CD4-positive, alpha-beta T cell treated with Interferon alpha-2 for 1 hour (primary cell): Measurements from ENCODE around the gene CDC42BPB.
A peak's percentile ranks its signal among the peaks of the same experiment; 100 is the strongest.

Experiments
- DNase-seq, 2 donors: peaks; one replicate each; pipeline ENCODE4 v3.0.0-alpha.2; 2020 to 2022

Gene CDC42BPB

GRCh38 chr14:102965282-102965681 is 92.1 kb downstream of the CDC42BPB start:
- DNase-seq, result no peak

GRCh38 chr14:102964152-102964730 is 93.1 kb downstream of the CDC42BPB start:
- no peak for DNase-seq

GRCh38 chr14:102962111-102962627 is 95.2 kb downstream of the CDC42BPB start:
- DNase-seq, result no peak

- no peak for DNase-seq
Observed at GRCh38 chr14:102958461-102958860, 98.9 kb downstream of the CDC42BPB start.

- DNase-seq, result no peak
Observed at GRCh38 chr14:102957222-102957621, 100.1 kb downstream of the CDC42BPB start.

GRCh38 chr14:102955636-102956408 is 101.5 kb downstream of the CDC42BPB start:
- no peak for DNase-seq

- DNase-seq, result no peak
Observed at GRCh38 chr14:102954081-102954789, 103.1 kb downstream of the CDC42BPB start.

GRCh38 chr14:102953100-102953499 is 104.2 kb downstream of the CDC42BPB start:
- DNase-seq, result no peak

GRCh38 chr14:102952276-102952675 is 105.1 kb downstream of the CDC42BPB start:
- DNase-seq, result no peak

GRCh38 chr14:102951799-102952198 is 105.5 kb downstream of the CDC42BPB start:
- no peak for DNase-seq

GRCh38 chr14:102951034-102951433 is 106.3 kb downstream of the CDC42BPB start:
- no peak for DNase-seq

- DNase-seq, result no peak
Observed at GRCh38 chr14:102949801-102950451, 107.4 kb downstream of the CDC42BPB start.

GRCh38 chr14:102949062-102949800 is 108.1 kb downstream of the CDC42BPB start:
- peak; percentile 23 to 51 for DNase-seq

- DNase-seq, result no peak
Observed at GRCh38 chr14:102948698-102949061, 108.7 kb downstream of the CDC42BPB start.

GRCh38 chr14:102947321-102948103 is 109.8 kb downstream of the CDC42BPB start:
- no peak for DNase-seq

GRCh38 chr14:102945346-102946130 is 111.8 kb downstream of the CDC42BPB start:
- no peak for DNase-seq

- no peak for DNase-seq
Observed at GRCh38 chr14:102944448-102945330, 112.7 kb downstream of the CDC42BPB start.

GRCh38 chr14:102943979-102944378 is 113.4 kb downstream of the CDC42BPB start:
- DNase-seq, result no peak

- DNase-seq, result no peak
Observed at GRCh38 chr14:102943454-102943853, 113.9 kb downstream of the CDC42BPB start.

- no peak for DNase-seq
Observed at GRCh38 chr14:102942069-102942468, 115.3 kb downstream of the CDC42BPB start.
